GM23338 (cell line): ENCODE data around the gene HOMER1. TPM values are rescaled to one million over a fixed set of nuclear protein-coding genes. Genes with fewer than 3 reads are reported as not detected.

Source experiments
- ATAC-seq: fragments of 200-7000 bp; cut with Tn5 transposase; 3 replicates; pipeline ENCODE4 v1.9.1; 2020
- DNase-seq: peaks from one replicate; pipeline ENCODE4 v3.0.0-alpha.2; 2015; ENCODE audit warnings: low spot score
- H2AFZ ChIP-seq: fragments of 200-600 bp; sonication (generic); 2 replicates; pipeline ENCODE4 v1.8.0; 2016; ENCODE audit warnings: antibody characterized with exemption, mild to moderate bottlenecking, moderate library complexity
- H3F3A ChIP-seq: fragments of 200-600 bp; sonication (generic); replicated peaks from 2 replicates; pipeline ENCODE4 v1.8.0; 2017; ENCODE audit warnings: antibody characterized with exemption, mixed run types, low read depth
- H3K27ac ChIP-seq: fragments of 200-600 bp; sonication (generic); 2 replicates; pipeline ENCODE4 v1.6.1; 2016; ENCODE audit warnings: low read depth
- H3K27me3 ChIP-seq: fragments of 200-600 bp; sonication (generic); 2 replicates; pipeline ENCODE4 v1.8.0; 2016; ENCODE audit warnings: mild to moderate bottlenecking, mixed run types, moderate library complexity; ENCODE audit not compliant: insufficient read depth
- H3K36me3 ChIP-seq: fragments of 200-600 bp; sonication (generic); 2 replicates; pipeline ENCODE4 v1.8.0; 2016; ENCODE audit warnings: mild to moderate bottlenecking; ENCODE audit not compliant: insufficient read depth
- H3K4me1 ChIP-seq: fragments of 200-600 bp; sonication (generic); 2 replicates; pipeline ENCODE4 v1.8.0; 2016; ENCODE audit warnings: mild to moderate bottlenecking, moderate library complexity; ENCODE audit not compliant: insufficient read depth
- H3K4me2 ChIP-seq: fragments of 200-600 bp; sonication (generic); 2 replicates; pipeline ENCODE4 v1.7.1; 2017; ENCODE audit warnings: mixed run types
- H3K4me3 ChIP-seq: fragments of 200-600 bp; sonication (generic); 2 replicates; pipeline ENCODE4 v1.6.1; 2016; ENCODE audit warnings: mixed run types
- H3K79me2 ChIP-seq: fragments of 200-600 bp; sonication (generic); replicated peaks from 2 replicates; pipeline ENCODE4 v1.8.0; 2017; ENCODE audit warnings: mild to moderate bottlenecking; ENCODE audit not compliant: insufficient read depth
- H3K9me2 ChIP-seq: fragments of 200-600 bp; sonication (generic); 2 replicates; pipeline ENCODE4 v1.8.0; 2017; ENCODE audit not compliant: insufficient read depth
- H4K20me1 ChIP-seq: fragments of 200-600 bp; sonication (generic); replicated peaks from 2 replicates; pipeline ENCODE4 v1.8.0; 2017; ENCODE audit warnings: mild to moderate bottlenecking; ENCODE audit not compliant: insufficient read depth
- H3K27ac Mint-ChIP-seq: 2 replicates; pipeline ENCODE4 v1.8.0; 2020; ENCODE audit warnings: inconsistent platforms, mild to moderate bottlenecking, moderate library complexity, mixed read lengths
- H3K27me3 Mint-ChIP-seq: 3 replicates; pipeline ENCODE4 v1.8.0; 2022; ENCODE audit warnings: low read depth, mild to moderate bottlenecking, moderate library complexity, mixed read lengths, inconsistent platforms; ENCODE audit not compliant: insufficient read depth, poor library complexity
- H3K36me3 Mint-ChIP-seq: 3 replicates; pipeline ENCODE4 v1.8.0; 2021; ENCODE audit warnings: low read depth, mild to moderate bottlenecking, inconsistent platforms, moderate library complexity, mixed read lengths
- H3K4me1 Mint-ChIP-seq: 3 replicates; pipeline ENCODE4 v1.8.0; 2020; ENCODE audit warnings: mild to moderate bottlenecking, inconsistent platforms, mixed read lengths
- H3K4me3 Mint-ChIP-seq: 3 replicates; pipeline ENCODE4 v1.8.0; 2021; ENCODE audit warnings: moderate library complexity, mild to moderate bottlenecking, inconsistent platforms, mixed read lengths
- H3K9me3 Mint-ChIP-seq: 3 replicates; pipeline ENCODE4 v1.8.0; 2020; ENCODE audit warnings: moderate library complexity, mild to moderate bottlenecking, inconsistent platforms, mixed read lengths
- ETS1 ChIP-seq: IDR thresholded peaks from 2 replicates; pipeline ENCODE4 v1.6.1; 2016; ENCODE audit warnings: antibody characterized with exemption
- EZH2phosphoT487 ChIP-seq: fragments of 200-600 bp; sonication (generic); IDR thresholded peaks from one replicate; pipeline ENCODE4 v1.8.1; 2018; ENCODE audit warnings: antibody characterized with exemption; ENCODE audit not compliant: unreplicated experiment
- NANOG ChIP-seq: IDR thresholded peaks from 2 replicates; pipeline ENCODE4 v1.6.1; 2016; ENCODE audit warnings: antibody characterized with exemption, borderline replicate concordance
- ZNF331 ChIP-seq: fragments of 250-450 bp; sonication (Bioruptor Pico); IDR thresholded peaks from 2 replicates; pipeline ENCODE4 v1.5.0; 2020; ENCODE audit warnings: low read depth, mild to moderate bottlenecking, moderate library complexity
- ZNF462 ChIP-seq: fragments of 250-450 bp; sonication (Bioruptor Pico); IDR thresholded peaks from 2 replicates; pipeline ENCODE4 v1.5.0; 2020; ENCODE audit warnings: mild to moderate bottlenecking, moderate library complexity
- polyA plus RNA-seq: library from polyadenylated mRNA; unstranded; fragments of >200 nt; fragmentation: Nextera tagmentation; extraction: Ambion mirVana; gene quantifications from 2 replicates; pipeline ENCODE4 v1.2.1, GENCODE V29; 2016
- total RNA-seq: library from RNA; depleted of rRNA; stranded (reverse); fragments of >200 nt; shearing (Covaris generic); gene quantifications from 2 replicates; pipeline ENCODE4 v1.2.3, GENCODE V29; 2014

The HOMER1 gene
- total and polyA plus RNA-seq, 2 experiments from 2014 or later: 45.1 to 80.3 TPM

GRCh38 chr5:79563247-79563590 is 49.3 kb upstream of the HOMER1 start:
- Histone ChIP-seq H3K27ac (peak overlapping the region; percentile 16; the same call in 1 of the 2 replicates), H3K4me2 (peak overlapping the region; percentile 40), H3F3A (no peaks in the 10 kb centered on the region), H4K20me1 (no peaks in the 10 kb centered on the region), H3K4me1 (peaks cover 23% of the 10 kb centered on the region), H3K79me2 (no peaks in the 10 kb centered on the region), H2AFZ (0 out of 2 replicates have a peak overlapping the region, but pooled peaks have one; percentile 3), H3K9me2 (no peaks in the 10 kb centered on the region), H3K27me3 (no peaks in the 10 kb centered on the region), H3K4me3 (no peak overlapping the region), H3K36me3 (no peaks in the 10 kb centered on the region)
- no peak for ATAC-seq
- H3K36me3 Mint-ChIP-seq: no peaks in the 10 kb centered on the region
- no peak overlapping the region for H3K4me3 Mint-ChIP-seq
- H3K9me3 Mint-ChIP-seq: no peaks in the 10 kb centered on the region
- no peak overlapping the region for H3K27ac Mint-ChIP-seq
- H3K4me1 Mint-ChIP-seq: peaks cover 24% of the 10 kb centered on the region
- no peak for DNase-seq
- peaks cover 1% of the 10 kb centered on the region for H3K27me3 Mint-ChIP-seq
- no peak for TF ChIP-seq ZNF462 (CRISPR knock-in tag)
- no peak for TF ChIP-seq NANOG
- no peak for TF ChIP-seq EZH2phosphoT487
- no peak for TF ChIP-seq ETS1
- TF ChIP-seq ZNF331 (CRISPR knock-in tag): no peak
